Measurements from ENCODE around the gene KCNC2.

KCNC2 gene

GRCh38 chr12:75048767-75049166 lies 160.9 kb downstream of the KCNC2 start:
- no peak for DNase-seq

GRCh38 chr12:75047885-75048525 lies 161.6 kb downstream of the KCNC2 start:
- DNase-seq, result no peak

GRCh38 chr12:75042125-75042524 lies 167.5 kb downstream of the KCNC2 start:
- no peak for DNase-seq

- no peak for DNase-seq
These were observed 168.2 kb downstream of the KCNC2 start for GRCh38 chr12:75041472-75041871.

GRCh38 chr12:75020068-75020557 lies 189.5 kb downstream of the KCNC2 start:
- peak; percentile 4 for DNase-seq

- peak; percentile 37 for DNase-seq
These were observed 198.5 kb downstream of the KCNC2 start for GRCh38 chr12:75011120-75011519.

- DNase-seq, result no peak
These were observed 202.5 kb downstream of the KCNC2 start for GRCh38 chr12:75007133-75007532.

GRCh38 chr12:75000120-75000519 lies 209.5 kb downstream of the KCNC2 start:
- no peak for DNase-seq

GRCh38 chr12:74999474-74999873 lies 210.2 kb downstream of the KCNC2 start:
- DNase-seq, result no peak

Measured in right kidney (tissue), 1 donor.